D721Med (cell line): ENCODE measurements around the gene CA10.
A peak's percentile ranks its signal among the peaks of the same experiment; 100 is the strongest.

Experiments used
- DNase-seq: peaks from one replicate; pipeline ENCODE4 v3.0.0; 2011; ENCODE audit warnings: low spot score; ENCODE audit not compliant: insufficient read length
- FAIRE-seq: peaks from 2 replicates; lab custom pipeline; 2011; peaks lifted over from hg19 to GRCh38; lab: Jason Lieb, UNC
- TF ChIP-seq, protein P1 (sequence below): IDR thresholded peaks from 2 replicates; pipeline ENCODE4 v1.5.1; 2012; ENCODE audit warnings: mild to moderate bottlenecking, control low read depth; ENCODE audit not compliant: insufficient read depth; ENCODE audit errors: missing control alignments

CA10 gene

DNA sequence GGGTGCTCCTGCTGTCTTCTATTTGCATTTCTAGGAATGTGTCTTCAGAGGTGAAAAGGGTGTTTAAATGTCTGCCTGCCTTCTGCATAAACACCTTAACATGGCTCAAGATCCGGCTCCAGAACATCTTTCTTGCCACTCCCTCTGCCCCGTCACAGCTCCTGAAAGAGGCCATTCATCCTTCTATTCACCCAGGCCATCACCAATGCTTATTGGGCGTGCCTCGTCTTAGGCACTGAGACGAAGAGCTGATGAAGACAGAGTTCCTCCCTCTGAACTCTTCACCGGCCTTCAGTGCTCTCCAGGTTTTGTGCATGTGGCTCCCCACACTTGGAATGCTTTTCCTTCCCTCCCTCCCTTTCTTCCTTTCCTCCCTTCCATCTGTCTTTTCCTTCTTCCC, 511.4 kb downstream of the CA10 start:
- no peak for FAIRE-seq
- DNase-seq, result no peak
- TF ChIP-seq, protein P1, sequence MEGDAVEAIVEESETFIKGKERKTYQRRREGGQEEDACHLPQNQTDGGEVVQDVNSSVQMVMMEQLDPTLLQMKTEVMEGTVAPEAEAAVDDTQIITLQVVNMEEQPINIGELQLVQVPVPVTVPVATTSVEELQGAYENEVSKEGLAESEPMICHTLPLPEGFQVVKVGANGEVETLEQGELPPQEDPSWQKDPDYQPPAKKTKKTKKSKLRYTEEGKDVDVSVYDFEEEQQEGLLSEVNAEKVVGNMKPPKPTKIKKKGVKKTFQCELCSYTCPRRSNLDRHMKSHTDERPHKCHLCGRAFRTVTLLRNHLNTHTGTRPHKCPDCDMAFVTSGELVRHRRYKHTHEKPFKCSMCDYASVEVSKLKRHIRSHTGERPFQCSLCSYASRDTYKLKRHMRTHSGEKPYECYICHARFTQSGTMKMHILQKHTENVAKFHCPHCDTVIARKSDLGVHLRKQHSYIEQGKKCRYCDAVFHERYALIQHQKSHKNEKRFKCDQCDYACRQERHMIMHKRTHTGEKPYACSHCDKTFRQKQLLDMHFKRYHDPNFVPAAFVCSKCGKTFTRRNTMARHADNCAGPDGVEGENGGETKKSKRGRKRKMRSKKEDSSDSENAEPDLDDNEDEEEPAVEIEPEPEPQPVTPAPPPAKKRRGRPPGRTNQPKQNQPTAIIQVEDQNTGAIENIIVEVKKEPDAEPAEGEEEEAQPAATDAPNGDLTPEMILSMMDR, result no peak

DNA sequence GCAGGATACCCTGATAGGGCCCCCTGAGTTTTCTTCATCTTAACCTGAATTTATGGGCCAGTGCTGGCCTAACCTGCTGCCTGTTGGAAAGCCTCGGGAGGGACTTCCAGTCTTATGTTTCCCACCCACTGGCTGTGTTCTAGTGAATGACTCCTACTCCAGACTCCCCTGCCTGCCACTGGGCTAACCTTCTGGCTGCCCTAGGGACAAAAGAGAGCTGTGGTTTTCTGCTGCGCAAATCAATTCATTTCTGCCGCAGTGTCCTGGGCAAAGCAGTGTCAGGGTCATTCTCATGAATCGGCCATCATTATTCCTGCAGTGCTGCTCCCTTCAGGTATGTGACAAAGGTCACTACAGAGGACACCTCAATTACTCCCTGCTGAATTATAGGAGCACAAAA, 512.0 kb downstream of the CA10 start:
- FAIRE-seq (no peak), DNase-seq (no peak)
- TF ChIP-seq, protein P1, result no peak

DNA sequence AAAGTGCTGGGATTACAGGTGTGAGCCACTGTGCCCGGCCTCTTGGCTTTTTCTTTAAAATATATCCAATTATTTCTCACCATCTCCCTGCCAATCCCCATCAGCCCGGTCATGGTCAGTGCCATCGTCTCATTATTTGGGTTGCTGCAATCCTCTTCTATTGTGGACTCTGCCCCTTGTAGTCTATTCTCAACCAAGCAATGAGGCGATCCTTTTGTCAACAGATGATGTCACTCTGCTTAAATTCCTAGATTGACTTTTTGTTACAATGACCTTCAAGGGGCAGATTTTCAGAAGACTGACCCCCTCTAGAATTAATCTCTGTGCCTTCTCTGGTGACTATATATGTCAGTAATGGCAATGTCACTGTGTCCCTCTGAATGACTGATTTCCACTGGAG, 513.5 kb downstream of the CA10 start:
- no peak for FAIRE-seq
- DNase-seq, result no peak
- TF ChIP-seq, protein P1, result no peak

DNA sequence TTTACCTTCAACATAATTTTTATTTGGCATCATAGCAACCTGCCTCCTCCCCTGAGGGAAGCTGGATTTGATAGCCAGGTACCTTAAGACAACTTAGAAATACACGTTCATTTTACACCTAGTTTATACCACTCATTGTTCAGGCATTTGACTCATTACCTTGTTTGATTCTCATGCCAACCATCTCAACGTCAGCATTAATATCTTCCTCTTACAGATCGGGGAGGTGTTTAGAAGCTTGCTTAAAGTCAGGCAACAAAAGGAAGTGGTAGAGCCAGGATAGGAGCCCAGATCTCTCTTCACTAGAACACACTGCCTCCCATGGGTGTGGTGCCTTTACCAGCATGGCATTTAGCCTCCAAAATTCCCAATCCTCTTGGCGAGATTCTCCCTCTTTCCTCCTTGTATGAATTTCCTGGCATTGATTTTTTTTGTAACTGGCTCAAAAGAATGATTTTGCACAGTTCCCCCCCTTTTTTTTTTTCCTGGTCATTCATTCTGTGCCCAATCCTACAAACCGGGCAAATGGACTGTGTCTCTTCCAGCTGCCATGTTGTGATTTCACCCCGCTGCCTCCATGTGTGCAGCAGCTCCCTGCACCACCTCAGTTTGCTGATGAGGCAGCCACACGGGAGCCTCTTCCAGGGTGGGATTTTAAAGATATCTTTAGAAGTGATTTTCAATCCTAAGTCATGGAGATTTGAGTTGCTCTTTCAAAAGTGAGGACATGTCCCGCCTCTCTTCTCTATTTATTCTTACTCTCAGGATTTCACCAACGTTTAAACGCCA, 514.6 kb downstream of the CA10 start:
- FAIRE-seq, result no peak
- TF ChIP-seq, protein P1, result no peak
- DNase-seq, result no peak

DNA sequence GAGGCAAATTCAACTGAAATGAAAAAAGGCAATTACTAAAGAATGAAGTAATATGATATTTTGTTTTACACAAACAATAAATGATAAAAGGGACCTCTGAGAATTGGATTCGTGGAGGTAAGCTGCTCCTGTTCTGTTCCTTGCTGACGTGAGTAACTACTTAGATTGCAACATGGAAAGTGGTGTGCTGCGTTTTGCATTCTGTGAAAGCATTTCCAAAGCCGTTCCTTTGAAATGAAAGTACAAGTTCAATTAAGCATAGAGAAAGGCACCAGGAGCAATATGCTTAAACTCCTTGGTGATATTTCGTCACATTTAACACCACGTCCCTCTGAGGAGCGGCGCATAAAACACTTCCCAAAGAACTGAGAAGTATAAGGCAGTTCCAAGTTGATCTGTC, 516.5 kb downstream of the CA10 start:
- TF ChIP-seq, protein P1, result no peak
- DNase-seq, result no peak
- FAIRE-seq, result no peak

DNA sequence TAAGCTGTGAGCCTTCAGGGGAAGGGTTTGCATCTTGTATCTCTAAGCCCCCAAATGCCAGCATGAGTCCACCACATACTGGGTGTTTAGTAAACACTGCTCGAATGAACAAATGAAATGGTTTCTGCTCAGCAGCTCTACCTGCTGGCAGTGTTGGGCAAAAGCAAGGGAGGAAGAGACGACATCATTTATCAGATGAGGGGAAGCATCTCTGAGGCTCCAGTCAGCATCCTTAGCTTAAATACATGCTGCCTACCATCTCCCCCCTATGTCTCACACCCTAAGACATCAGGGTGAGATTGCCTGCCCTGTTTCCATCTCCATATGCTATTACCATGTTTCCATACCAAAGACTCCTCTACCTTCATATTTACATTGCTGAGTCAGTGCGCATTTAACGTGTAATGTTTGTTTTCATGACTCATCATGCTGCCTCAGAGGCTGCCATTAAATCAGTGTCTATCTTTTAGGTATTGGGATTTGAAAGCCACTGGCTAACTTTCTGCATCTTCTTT, 518.3 kb downstream of the CA10 start:
- TF ChIP-seq, protein P1, result peak; percentile 56
- no peak for FAIRE-seq
- DNase-seq, result no peak

DNA sequence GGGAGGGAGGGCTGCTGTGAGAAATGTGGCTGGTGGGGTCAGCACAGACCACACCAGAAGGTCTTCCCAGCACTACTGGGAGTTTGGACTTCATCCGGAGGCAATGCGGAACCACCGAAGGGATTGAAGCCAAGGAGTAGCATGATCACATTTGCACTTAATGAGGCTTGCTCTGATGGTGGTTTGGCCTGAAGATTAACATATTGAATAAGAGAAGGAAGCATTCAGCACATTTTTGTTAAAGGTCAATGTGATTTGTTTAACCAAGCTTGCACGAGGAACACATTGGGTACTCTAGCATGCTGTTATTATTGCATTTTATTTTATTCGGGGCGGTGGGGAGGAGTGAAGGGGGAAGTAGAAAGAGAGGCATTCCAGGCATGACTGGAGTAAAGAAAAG, 519.5 kb downstream of the CA10 start:
- DNase-seq (no peak), FAIRE-seq (no peak)
- TF ChIP-seq, protein P1, result no peak
